ENCODE data around the gene APBA1. TPM values are rescaled to one million over a fixed set of nuclear protein-coding genes. Genes with fewer than 3 reads are reported as not detected.

Gene APBA1
- total RNA-seq, 1 experiment from 2014 or later: 1.8 TPM

GRCh38 chr9:69453746-69454145 is 218.4 kb downstream of the APBA1 start:
- Histone ChIP-seq H3K14ac (ENCODE audit: insufficient read depth, low read length) (no peak overlapping the region), H3K27me3 (ENCODE audit: insufficient read depth, low read length) (no peaks in the 10 kb centered on the region), H2AFZ (ENCODE audit: low read length) (no peak overlapping the region), H3K18ac (ENCODE audit: insufficient read length, low read depth, low read length) (no peak overlapping the region), H3K23me2 (ENCODE audit: insufficient read length, low read depth, low read length, poor library complexity, severe bottlenecking) (no peaks in the 10 kb centered on the region), H4K8ac (replicated peaks; ENCODE audit: insufficient read length, low read depth, low read length) (no peak overlapping the region), H3K4ac (ENCODE audit: low read depth, low read length) (no peak overlapping the region), H4K20me1 (ENCODE audit: control insufficient read depth, insufficient read depth, insufficient read length) (no peaks in the 10 kb centered on the region), H2BK15ac (ENCODE audit: low read depth, low read length) (no peak overlapping the region), H3K4me1 (ENCODE audit: insufficient read depth, low read length) (no peaks in the 10 kb centered on the region), H2BK120ac (ENCODE audit: low read depth, low read length, poor library complexity, severe bottlenecking) (no peak overlapping the region), H3K23ac (ENCODE audit: insufficient read length, low read depth, low read length) (no peak overlapping the region), H2BK12ac (ENCODE audit: insufficient read length, low read depth, low read length) (no peak overlapping the region), H3T11ph (ENCODE audit: low read length) (no peak overlapping the region), H2BK5ac (ENCODE audit: insufficient read length, low read length) (no peak overlapping the region), H3K9me3 (ENCODE audit: control insufficient read depth, low read depth, low read length) (no peaks in the 10 kb centered on the region), H3K27ac (ENCODE audit: insufficient read length, low read depth, low read length) (no peak overlapping the region), H2BK20ac (ENCODE audit: low read depth, low read length, poor library complexity, severe bottlenecking) (no peak overlapping the region), H3K79me1 (ENCODE audit: insufficient read depth, low read depth, low read length, poor library complexity, severe bottlenecking) (no peaks in the 10 kb centered on the region), H2AK5ac (ENCODE audit: insufficient read length, low read length) (no peak overlapping the region), H4K5ac (ENCODE audit: insufficient read length, low read depth, low read length) (no peak overlapping the region), H4K91ac (ENCODE audit: insufficient read length, low read depth, low read length) (no peak overlapping the region), H3K56ac (ENCODE audit: insufficient read length, low read depth, low read length) (no peak overlapping the region), H3K79me2 (ENCODE audit: insufficient read depth, low read length) (no peaks in the 10 kb centered on the region), H3K4me2 (ENCODE audit: insufficient read depth, insufficient read length, low read length) (no peak overlapping the region), H3K9ac (ENCODE audit: extremely low read depth, insufficient read length, low read length) (no peak overlapping the region)
- no peak for DNase-seq
- Mint-ChIP-seq H3K4me1 (peaks cover 7 to 13% of the 10 kb centered on the region in 2 experiments; a peak in 3 of 4 replicates), H3K9me3 (peaks cover 0 to 9% of the 10 kb centered on the region in 2 experiments; a peak in 1 of 5 replicates), H3K4me3 (no peak overlapping the region), H3K27me3 (ENCODE audit: low read depth) (peaks cover 2% of the 10 kb centered on the region), H3K27ac (no peak overlapping the region), H3K36me3 (ENCODE audit: insufficient read depth in 1 of 3, low read depth in 3 of 3) (peaks cover 0 to 5% (median 2%) of the 10 kb centered on the region in 3 experiments; a peak in 4 of 7 replicates)
- no CpG with 5 or more reads among the region's 2 CpGs for WGBS (ENCODE audit: extremely low coverage, insufficient read length, low lambda C conversion rate)
- no peak for TF ChIP-seq CTCF (conservative IDR thresholded peaks at IDR 0.05)

All from H9 (cell line).